Body of pancreas (tissue), 4 donors: ENCODE results near the gene CCBE1. TPM values are rescaled to one million over a fixed set of nuclear protein-coding genes. Genes with fewer than 3 reads are reported as not detected.
A peak's percentile ranks its signal among the peaks of the same experiment; 100 is the strongest.

Experiments used
- ATAC-seq: fragments of 150-250 bp; one replicate; pipeline ENCODE4 v1.9.1; 2016
- DNase-seq, 4 donors: peaks; one replicate each; pipeline ENCODE4 v3.0.0-alpha.2; 2019
- H3K27ac ChIP-seq, 4 donors: fragments of 200-600 bp; sonication (generic); 1 replicate in 3 of 4; 2 replicates in 1 of 4; pipeline versions ENCODE4 v1.5.1 to v1.6.1; 2016 to 2019; ENCODE audit warnings: mild to moderate bottlenecking in 1 of 4, mixed read lengths in 1 of 4, moderate library complexity in 1 of 4
- H3K27me3 ChIP-seq, 2 donors: fragments of 200-600 bp; sonication (generic); one replicate each; pipeline ENCODE4 v1.6.0; 2016; ENCODE audit warnings: mild to moderate bottlenecking in 1 of 2
- H3K36me3 ChIP-seq, 2 donors: fragments of 200-600 bp; sonication (generic); replicated peaks in 1 of 2; 2 replicates each; pipeline ENCODE4 v1.5.1; 2016; ENCODE audit warnings: low read depth in 2 of 2; ENCODE audit not compliant: insufficient read depth in 1 of 2
- H3K4me1 ChIP-seq: fragments of 200-600 bp; sonication (generic); one replicate; pipeline ENCODE4 v1.6.0; 2016
- H3K4me3 ChIP-seq, 2 donors: fragments of 200-600 bp; sonication (generic); 1 replicate in 1 of 2; 2 replicates in 1 of 2; pipeline ENCODE4 v1.5.1; 2016 to 2019
- H3K9me3 ChIP-seq, 3 donors: fragments of 200-600 bp; sonication (generic); 1 replicate in 2 of 3; 2 replicates in 1 of 3; pipeline ENCODE4 v1.5.1; 2016
- CTCF ChIP-seq, 7 experiments: fragments of 450-650 bp in 4 of 7; fragments of 200-600 bp in 3 of 7; sonication (generic) in 3 of 7; IDR thresholded peaks; one replicate each; pipeline ENCODE4 v1.5.1; 2016 to 2019; ENCODE audit warnings: antibody characterized with exemption in 7 of 7
- POLR2A ChIP-seq, 3 donors: fragments of 450-650 bp; IDR thresholded peaks; one replicate each; pipeline ENCODE4 v1.6.1; 2016; ENCODE audit warnings: antibody characterized with exemption in 3 of 3, mild to moderate bottlenecking in 2 of 3
- WGBS, 2 donors: methylation state at CpG; one replicate each; pipeline ENCODE4 v1.1.5; 2017; 5-methylcytosine and 5-hydroxymethylcytosine counted together
- intact Hi-C: fragments of 100-400 bp; cut with DNase I; formaldehyde crosslinking; loops from one replicate; pipeline ENCODE4 v1.15.1; 2023
- total RNA-seq, 2 donors: library from RNA; depleted of rRNA; stranded (reverse); fragments of >200 nt; gene quantifications; one replicate each; pipeline ENCODE4 v1.1.0, GENCODE V29; 2016

CCBE1 gene
- 1 to 10 TPM in 1 of 2 donors, under 1 TPM in 1; 0.99 to 4.4 TPM for total RNA-seq

DNA sequence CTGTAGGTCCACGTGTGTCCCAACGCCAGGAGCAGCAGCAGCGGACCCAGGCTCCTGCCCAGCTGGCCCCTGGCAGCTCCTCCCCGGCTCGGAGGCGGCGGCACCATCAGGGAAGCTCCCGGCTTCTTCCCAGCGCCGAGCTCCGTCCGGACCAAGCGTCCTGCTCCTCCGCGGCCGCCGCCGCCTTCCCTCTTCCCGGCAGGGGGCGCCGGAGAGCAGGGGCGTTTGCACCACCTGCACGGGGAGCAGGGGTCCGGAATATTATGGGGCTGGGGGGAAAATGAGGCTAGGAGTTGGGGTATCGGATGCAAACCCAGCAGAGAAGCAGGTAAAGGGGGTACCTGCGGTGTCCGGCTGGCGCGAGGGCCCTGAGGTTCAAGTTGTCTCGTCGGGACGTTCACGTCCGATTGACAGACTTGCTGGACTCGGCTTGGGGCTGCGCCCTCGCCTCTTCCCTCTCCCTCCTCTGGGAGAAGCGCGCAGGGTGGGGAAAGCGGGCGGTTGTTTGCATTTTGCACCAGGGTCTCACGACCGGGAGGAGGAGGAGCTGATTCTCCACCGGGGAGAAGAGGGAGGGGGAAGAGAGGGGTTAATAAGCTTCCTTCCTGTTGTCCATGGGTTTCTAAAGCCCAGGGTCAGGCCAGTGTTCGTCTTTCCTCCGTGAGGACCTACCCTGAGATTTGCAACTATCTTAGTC is at the start of gene CCBE1:
TSS of gene CCBE1 (minus strand) at position 188 of the 697 bp plus-strand sequence.
- no peaks in the 10 kb centered on the region for H3K36me3 ChIP-seq
- WGBS, 2 donors: 0 to 1% methylated on average over 32 to 45 of the region's 46 CpGs
- H3K9me3 ChIP-seq: no peaks in the 10 kb centered on the region
- no peak within 1 kb of the TSS for H3K27ac ChIP-seq
- H3K4me3 ChIP-seq: no peak within 1 kb of the TSS
- intact Hi-C loops: no loop called here
- H3K4me1 ChIP-seq: peaks cover 22% of the 10 kb centered on the region
- ATAC-seq (peak; percentile 66), DNase-seq (peak; percentile 34 to 63 (median 50))
- TF ChIP-seq CTCF (IDR thresholded peaks at IDR 0.05): peak; percentile 45 to 76 (median 61)
- no peak for TF ChIP-seq POLR2A (IDR thresholded peaks at IDR 0.05)
- peaks cover 0 to 26% of the 10 kb centered on the region in 2 donors for H3K27me3 ChIP-seq

DNA sequence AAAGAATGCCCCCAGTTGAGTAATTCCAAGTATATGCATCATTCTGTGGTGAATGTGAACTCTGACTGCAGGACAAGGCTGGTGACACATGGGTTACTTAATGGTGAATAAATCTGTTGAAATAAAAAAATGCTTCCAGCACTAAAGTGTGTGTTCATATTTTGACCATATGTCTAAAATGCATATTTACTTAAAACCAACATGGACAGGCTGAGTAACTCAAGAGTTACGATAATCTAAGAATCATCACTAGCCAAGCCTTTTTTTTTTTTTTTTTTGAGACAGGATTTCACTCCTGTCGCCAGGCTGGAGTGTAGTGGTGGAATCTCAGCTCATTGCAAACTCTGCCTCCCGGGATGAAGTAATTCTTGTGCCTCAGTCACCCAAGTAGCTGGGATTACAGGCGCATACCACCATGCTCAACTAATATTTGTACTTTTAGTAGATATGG is 47.1 kb upstream of the CCBE1 start:
- H3K9me3 ChIP-seq: no peaks in the 10 kb centered on the region
- DNase-seq (no peak), ATAC-seq (no peak)

GRCh38 chr18:59743566-59743965 is 46.3 kb upstream of the CCBE1 start:
- H3K36me3 ChIP-seq: no peaks in the 10 kb centered on the region
- TF ChIP-seq POLR2A (IDR thresholded peaks at IDR 0.05): no peak
- no peak for TF ChIP-seq CTCF (IDR thresholded peaks at IDR 0.05)
- ATAC-seq: no peak
- no peaks in the 10 kb centered on the region for H3K27me3 ChIP-seq
- 57 to 61% methylated on average over 3 of the region's 3 CpGs for WGBS, 2 donors
- no peaks in the 10 kb centered on the region for H3K4me1 ChIP-seq
- intact Hi-C loops: no loop called here
- H3K27ac ChIP-seq: no peak overlapping the region
- DNase-seq: no peak
- H3K9me3 ChIP-seq: no peaks in the 10 kb centered on the region
- H3K4me3 ChIP-seq: no peak overlapping the region

More for the DNA sequence above, 47.1 kb upstream of the CCBE1 start:
- Histone ChIP-seq H3K27me3 (no peaks in the 10 kb centered on the region), H3K4me1 (no peaks in the 10 kb centered on the region), H3K27ac (no peak overlapping the region), H3K36me3 (no peaks in the 10 kb centered on the region), H3K4me3 (no peak overlapping the region)
- intact Hi-C loops: no loop called here
- WGBS, 2 donors: 48 to 70% methylated on average over 4 of the region's 4 CpGs
- TF ChIP-seq CTCF (IDR thresholded peaks at IDR 0.05) (no peak), POLR2A (IDR thresholded peaks at IDR 0.05) (no peak)

DNA sequence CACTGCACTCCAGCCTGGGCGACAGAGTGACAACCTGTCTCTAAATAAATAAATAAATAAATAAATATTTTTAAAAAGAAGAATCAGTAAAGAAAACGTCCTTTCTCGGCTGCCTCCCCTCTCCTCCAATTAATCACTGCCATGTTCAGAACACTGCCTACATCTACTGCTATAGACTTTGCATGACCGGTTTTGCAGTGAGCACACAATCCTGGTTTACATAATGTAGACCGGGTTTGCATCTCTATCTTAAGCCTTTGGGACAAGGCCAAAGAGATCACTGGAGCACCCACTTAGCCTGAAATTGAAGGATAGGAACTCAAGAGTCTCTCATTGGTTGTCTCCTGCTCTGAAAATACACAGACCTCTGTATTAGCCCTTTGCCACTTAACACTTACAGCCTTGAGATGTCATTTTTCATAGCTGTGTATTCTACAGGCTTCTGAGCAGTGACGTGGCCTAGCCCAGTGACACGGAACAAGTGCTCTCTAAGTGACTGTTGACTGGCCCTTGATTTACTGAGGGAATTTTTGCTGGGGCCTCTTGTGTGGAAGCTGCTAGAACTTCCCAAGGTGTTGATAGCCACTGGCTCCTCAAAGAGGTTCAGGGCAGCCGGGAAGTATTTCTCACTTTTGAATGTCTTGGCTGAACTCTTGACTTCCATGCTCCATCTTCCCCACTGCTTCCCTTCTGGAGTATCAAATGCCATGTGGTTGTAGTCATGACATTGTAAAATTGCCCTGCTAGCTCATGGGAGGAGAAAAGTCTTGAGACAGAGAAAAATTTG is 45.3 kb upstream of the CCBE1 start:
- no peaks in the 10 kb centered on the region for H3K4me1 ChIP-seq
- H3K27me3 ChIP-seq: no peaks in the 10 kb centered on the region
- no peak overlapping the region for H3K4me3 ChIP-seq
- no peak for ATAC-seq
- 46 to 51% methylated on average over 8 of the region's 8 CpGs for WGBS, 2 donors
- H3K9me3 ChIP-seq: no peaks in the 10 kb centered on the region
- DNase-seq: no peak
- intact Hi-C loops: no loop called here
- TF ChIP-seq POLR2A (IDR thresholded peaks at IDR 0.05) (no peak), CTCF (IDR thresholded peaks at IDR 0.05) (no peak)
- no peak overlapping the region for H3K27ac ChIP-seq
- H3K36me3 ChIP-seq: no peaks in the 10 kb centered on the region
